Mucosa of rectum (tissue), 2 donors: ENCODE results near the gene IL37.

Source experiments
- H3K27ac ChIP-seq, 2 donors: one replicate each; pipeline ENCODE4 v1.7.0; 2013; ENCODE audit warnings: inconsistent platforms in 2 of 2, low read depth in 2 of 2, low read length in 2 of 2
- H3K27me3 ChIP-seq, 2 donors: one replicate each; pipeline ENCODE4 v1.7.0; 2013; ENCODE audit warnings: low read length in 2 of 2; ENCODE audit not compliant: control insufficient read depth in 2 of 2, insufficient read depth in 2 of 2
- H3K36me3 ChIP-seq, 2 donors: one replicate each; pipeline ENCODE4 v1.7.0; 2013; ENCODE audit warnings: low read length in 2 of 2; ENCODE audit not compliant: control insufficient read depth in 2 of 2, insufficient read depth in 2 of 2
- H3K4me1 ChIP-seq, 2 donors: one replicate each; pipeline ENCODE4 v1.7.0; 2013; ENCODE audit warnings: low read length in 2 of 2, mild to moderate bottlenecking in 1 of 2; ENCODE audit not compliant: control insufficient read depth in 2 of 2, insufficient read depth in 2 of 2
- H3K4me3 ChIP-seq, 2 donors: one replicate each; pipeline ENCODE4 v1.7.0; 2013; ENCODE audit warnings: low read length in 2 of 2
- H3K9ac ChIP-seq, 2 donors: one replicate each; pipeline ENCODE4 v1.7.0; 2013; ENCODE audit warnings: low read length in 2 of 2, low read depth in 1 of 2, mild to moderate bottlenecking in 1 of 2
- H3K9me3 ChIP-seq, 2 donors: one replicate each; pipeline ENCODE4 v1.7.0; 2013; ENCODE audit warnings: low read length in 2 of 2; ENCODE audit not compliant: control insufficient read depth in 2 of 2
- donor health status: healthy.
- donor health status: Normal muscosa, but diverticular disease.

The IL37 gene

DNA sequence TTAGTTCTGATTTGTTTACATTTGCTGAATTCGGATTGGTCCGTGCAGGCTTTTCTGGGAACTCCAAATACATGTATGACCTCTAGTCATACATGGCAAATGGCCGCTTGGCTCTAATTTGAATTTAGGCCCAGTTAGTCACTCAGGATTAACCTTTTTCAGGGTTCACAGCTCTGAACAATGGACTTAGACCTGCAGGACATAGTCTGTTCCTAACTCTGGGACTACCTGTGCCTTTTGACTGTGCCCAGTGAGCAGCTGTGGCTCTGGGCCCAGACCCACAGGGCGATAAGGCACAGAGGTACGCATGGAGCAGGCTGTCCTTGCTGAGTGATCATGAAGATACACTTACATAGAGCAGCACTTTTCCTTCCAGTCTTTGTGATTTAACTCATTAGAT is 28.5 kb downstream of the IL37 start:
- Histone ChIP-seq H3K9ac (no peak overlapping the region), H3K4me3 (no peak overlapping the region), H3K36me3 (no peaks in the 10 kb centered on the region), H3K27me3 (no peaks in the 10 kb centered on the region), H3K4me1 (peaks cover 3% of the 10 kb centered on the region in 2 donors), H3K9me3 (no peaks in the 10 kb centered on the region), H3K27ac (no peak overlapping the region)

DNA sequence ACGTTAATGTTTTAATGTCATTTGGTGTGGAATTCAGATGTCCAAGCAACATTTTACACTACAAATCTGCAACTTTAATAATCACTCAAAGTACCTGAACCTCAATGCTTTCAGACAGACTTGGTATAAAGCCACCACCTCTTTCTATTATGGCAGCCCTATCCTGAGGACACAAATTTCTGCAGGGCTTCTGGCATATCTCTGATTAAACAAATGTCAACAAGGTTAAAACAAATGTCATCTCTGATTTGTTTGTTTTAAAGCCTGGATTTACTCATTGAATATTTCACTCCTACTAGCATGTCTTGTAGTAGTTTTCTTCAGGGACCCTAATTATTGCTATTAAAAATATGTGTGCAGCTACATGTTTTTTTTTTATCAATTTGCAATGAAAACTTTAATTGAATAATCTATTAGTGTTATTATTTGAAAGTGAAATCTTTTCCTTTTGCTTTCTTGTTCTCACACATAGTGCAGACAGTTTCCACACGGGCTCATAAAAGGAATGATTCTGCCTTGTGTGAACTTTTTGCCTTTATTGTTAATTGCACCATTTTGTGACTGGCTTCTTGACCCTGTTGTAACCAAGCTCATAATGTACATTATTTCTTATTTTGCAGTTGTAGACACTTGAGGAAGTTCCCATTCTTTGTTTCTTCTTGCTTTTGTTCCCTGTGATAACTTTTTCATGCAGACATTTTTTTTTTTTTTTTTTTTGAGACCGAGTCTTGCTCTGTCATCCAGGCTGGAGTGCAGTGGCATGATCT is 30.1 kb downstream of the IL37 start:
- no peak overlapping the region for H3K4me3 ChIP-seq

GRCh38 chr2:112941753-112942653 is 31.0 kb downstream of the IL37 start:
- Histone ChIP-seq H3K27ac (no peak overlapping the region), H3K9me3 (peaks cover 0 to 5% of the 10 kb centered on the region in 2 donors), H3K27me3 (no peaks in the 10 kb centered on the region), H3K4me1 (peaks cover 3% of the 10 kb centered on the region in 2 donors), H3K9ac (no peak overlapping the region), H3K4me3 (no peak overlapping the region), H3K36me3 (no peaks in the 10 kb centered on the region)

More for the DNA sequence above, 30.1 kb downstream of the IL37 start:
- Histone ChIP-seq H3K9ac (no peak overlapping the region), H3K27me3 (no peaks in the 10 kb centered on the region), H3K36me3 (no peaks in the 10 kb centered on the region), H3K9me3 (peaks cover 0 to 5% of the 10 kb centered on the region in 2 donors), H3K4me1 (peaks cover 3% of the 10 kb centered on the region in 2 donors), H3K27ac (no peak overlapping the region)

DNA sequence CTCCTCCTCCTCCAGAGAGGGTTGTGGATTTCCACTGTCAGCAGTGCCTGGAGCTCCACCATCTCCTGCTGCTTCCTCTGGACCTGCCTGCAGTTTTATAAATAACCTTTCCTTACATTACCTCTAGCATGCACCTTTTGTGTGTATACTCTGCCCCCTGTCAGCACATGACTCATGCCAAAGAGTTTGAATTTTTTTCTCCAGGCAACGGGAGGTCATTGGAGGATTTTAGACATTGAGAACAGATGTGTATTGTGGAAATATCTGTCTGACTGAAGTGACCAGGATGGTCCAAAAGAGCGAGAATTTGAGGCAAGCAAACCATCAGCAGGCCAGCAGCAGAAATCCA is 31.7 kb downstream of the IL37 start:
- Histone ChIP-seq H3K36me3 (no peaks in the 10 kb centered on the region), H3K9ac (no peak overlapping the region), H3K4me3 (no peak overlapping the region), H3K27ac (no peak overlapping the region), H3K4me1 (peaks cover 3% of the 10 kb centered on the region in 2 donors), H3K27me3 (no peaks in the 10 kb centered on the region), H3K9me3 (peaks cover 0 to 5% of the 10 kb centered on the region in 2 donors)

GRCh38 chr2:112944971-112945370 is 34.0 kb downstream of the IL37 start:
- Histone ChIP-seq H3K27me3 (peaks cover 0 to 3% of the 10 kb centered on the region in 2 donors), H3K9me3 (peaks cover 0 to 5% of the 10 kb centered on the region in 2 donors), H3K36me3 (no peaks in the 10 kb centered on the region), H3K4me3 (no peak overlapping the region), H3K9ac (no peak overlapping the region), H3K4me1 (peaks cover 3% of the 10 kb centered on the region in 2 donors), H3K27ac (no peak overlapping the region)

GRCh38 chr2:112946086-112946485 is 35.1 kb downstream of the IL37 start:
- no peak overlapping the region for H3K4me3 ChIP-seq
- no peaks in the 10 kb centered on the region for H3K36me3 ChIP-seq
- H3K27ac ChIP-seq = no peak overlapping the region
- H3K9ac ChIP-seq = no peak overlapping the region
- peaks cover 0 to 3% of the 10 kb centered on the region in 2 donors for H3K27me3 ChIP-seq
- peaks cover 3% of the 10 kb centered on the region in 2 donors for H3K4me1 ChIP-seq
- peaks cover 0 to 5% of the 10 kb centered on the region in 2 donors for H3K9me3 ChIP-seq

GRCh38 chr2:112947374-112947773 is 36.4 kb downstream of the IL37 start:
- Histone ChIP-seq H3K9me3 (peaks cover 0 to 5% of the 10 kb centered on the region in 2 donors), H3K9ac (no peak overlapping the region), H3K36me3 (no peaks in the 10 kb centered on the region), H3K4me3 (no peak overlapping the region), H3K4me1 (no peaks in the 10 kb centered on the region), H3K27me3 (peaks cover 0 to 3% of the 10 kb centered on the region in 2 donors), H3K27ac (no peak overlapping the region)

GRCh38 chr2:112949456-112949855 is 38.5 kb downstream of the IL37 start:
- H3K4me3 ChIP-seq = no peak overlapping the region
- H3K4me1 ChIP-seq = no peaks in the 10 kb centered on the region
- H3K27ac ChIP-seq = no peak overlapping the region
- H3K9me3 ChIP-seq = peaks cover 0 to 5% of the 10 kb centered on the region in 2 donors
- H3K36me3 ChIP-seq = no peaks in the 10 kb centered on the region
- H3K9ac ChIP-seq = no peak overlapping the region
- peaks cover 0 to 3% of the 10 kb centered on the region in 2 donors for H3K27me3 ChIP-seq

GRCh38 chr2:112954364-112954763 is 43.4 kb downstream of the IL37 start:
- no peaks in the 10 kb centered on the region for H3K36me3 ChIP-seq
- no peak overlapping the region for H3K4me3 ChIP-seq
- H3K9me3 ChIP-seq = no peaks in the 10 kb centered on the region
- H3K4me1 ChIP-seq = no peaks in the 10 kb centered on the region
- no peaks in the 10 kb centered on the region for H3K27me3 ChIP-seq
- no peak overlapping the region for H3K27ac ChIP-seq
- no peak overlapping the region for H3K9ac ChIP-seq

DNA sequence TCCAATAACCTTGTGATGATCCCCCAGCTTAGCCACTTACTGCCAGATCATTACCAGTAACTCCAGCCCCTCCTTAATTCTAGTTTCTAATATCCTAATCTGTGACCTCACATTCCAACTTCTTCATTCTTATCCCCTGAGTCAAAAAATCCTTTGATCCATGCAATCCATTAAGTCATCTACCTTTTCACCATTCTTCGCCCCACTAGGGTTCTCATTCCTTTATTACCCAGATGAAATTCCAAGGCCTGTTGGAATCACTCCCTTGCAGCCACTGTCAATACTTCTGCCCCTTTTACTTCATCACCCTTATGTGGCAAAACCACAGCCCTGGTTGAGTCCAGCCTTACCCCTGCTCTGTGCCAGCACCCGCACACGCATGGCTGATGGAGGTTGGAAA is 46.5 kb downstream of the IL37 start:
- H3K4me1 ChIP-seq = no peaks in the 10 kb centered on the region
- H3K36me3 ChIP-seq = no peaks in the 10 kb centered on the region
- no peaks in the 10 kb centered on the region for H3K27me3 ChIP-seq
- H3K4me3 ChIP-seq = no peak overlapping the region
- no peak overlapping the region for H3K9ac ChIP-seq
- no peak overlapping the region for H3K27ac ChIP-seq
- H3K9me3 ChIP-seq = no peaks in the 10 kb centered on the region
